Measurements from ENCODE around the gene SCN9A. TPM values are rescaled to one million over a fixed set of nuclear protein-coding genes. Genes with fewer than 3 reads are reported as not detected.

Gene SCN9A
- total and polyA plus RNA-seq, 2 of the 8 experiments (the other 6 are each of a cell fraction or from before 2014, with no cell fraction given), result 1.6 to 6.2 TPM

DNA sequence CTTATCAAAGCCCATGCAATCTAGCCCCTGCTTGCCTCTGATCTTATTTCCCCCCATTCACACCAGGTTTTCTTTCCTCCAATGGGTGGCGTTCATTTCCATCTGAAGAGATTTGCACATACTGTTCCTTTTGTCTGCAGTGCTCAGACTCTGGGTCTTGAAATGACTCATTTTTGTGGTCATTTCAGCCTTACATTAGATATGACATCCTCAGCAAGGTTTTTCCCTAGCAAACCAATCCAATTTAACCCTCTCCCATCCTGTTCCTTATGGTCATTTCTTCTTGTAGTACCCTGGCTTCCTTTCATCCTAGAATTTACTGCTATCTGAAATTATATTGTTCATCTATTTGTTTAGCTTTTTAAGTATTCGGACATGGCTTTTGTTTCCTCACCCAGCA is 205.4 kb downstream of the SCN9A start:
- no peak overlapping the region for H4K91ac ChIP-seq (replicated peaks; ENCODE audit: insufficient read length, low read length)
- no peaks in the 10 kb centered on the region for H3K79me1 ChIP-seq (ENCODE audit: low read depth, low read length)
- no peaks in the 10 kb centered on the region for H3K79me2 ChIP-seq (ENCODE audit: control insufficient read depth in 1 of 2, insufficient read depth in 2 of 2, low read length in 2 of 2)
- H3K4ac ChIP-seq (replicated peaks; ENCODE audit: insufficient read length, low read depth, low read length), result no peak overlapping the region
- no peak overlapping the region for H2BK120ac ChIP-seq (replicated peaks; ENCODE audit: low read depth, low read length)
- H3K27ac ChIP-seq (ENCODE audit: low read depth, low read length), result no peak overlapping the region
- no peak overlapping the region for H3K4me2 ChIP-seq (ENCODE audit: insufficient read depth in 1 of 2, low read depth in 2 of 2, low read length in 2 of 2)
- no peaks in the 10 kb centered on the region for H4K20me1 ChIP-seq (replicated peaks in 1 of 2; ENCODE audit: control insufficient read depth in 1 of 2, insufficient read depth in 2 of 2, low read length in 2 of 2)
- no peak overlapping the region for H3K23ac ChIP-seq (ENCODE audit: insufficient read length)
- H3K23me2 ChIP-seq (ENCODE audit: low read depth, low read length), result no peaks in the 10 kb centered on the region
- no peak overlapping the region for H3K9ac ChIP-seq (replicated peaks in 1 of 4; ENCODE audit: extremely low read depth in 1 of 4, low read depth in 3 of 4, low read length in 3 of 4)
- no peak overlapping the region for H3K14ac ChIP-seq (ENCODE audit: insufficient read length)
- H3K9me3 ChIP-seq (ENCODE audit: insufficient read depth in 2 of 2, low read depth in 1 of 2, low read length in 1 of 2), result no peaks in the 10 kb centered on the region
- no peak overlapping the region for H2AFZ ChIP-seq (ENCODE audit: low read length)
- no peak overlapping the region for H4K5ac ChIP-seq (ENCODE audit: insufficient read length, low read depth, low read length)
- H3K18ac ChIP-seq (ENCODE audit: extremely low read depth, low read length), result no peak overlapping the region
- no peak overlapping the region for H2BK5ac ChIP-seq (ENCODE audit: low read depth, low read length)
- H2BK12ac ChIP-seq (ENCODE audit: low read depth, low read length), result no peak overlapping the region
- H2AK5ac ChIP-seq (ENCODE audit: low read depth, low read length), result no peak overlapping the region
- POLR2A ChIA-PET (ENCODE audit: partially characterized antibody), result no interaction called here
- DNase-seq (ENCODE audit: low read depth in 1 of 2, low spot score in 2 of 2) (no peak), FAIRE-seq (no peak)
- H3K4me3 ChIP-seq (ENCODE audit: extremely low read depth in 1 of 4, insufficient read depth in 2 of 4, low read depth in 3 of 4, low read length in 4 of 4), result no peak overlapping the region
- WGBS, 2 experiments (ENCODE audit: extremely low coverage in 1 of 2, insufficient coverage in 1 of 2, insufficient read length in 1 of 2, insufficient replicate concordance in 2 of 2, low coverage in 1 of 2, low lambda C conversion rate in 2 of 2, missing lambda C conversion rate in 1 of 2), result 82% methylated on average over 2 of the region's 2 CpGs; no CpG with 5 or more reads in 1 of the 2 experiments
- no peaks in the 10 kb centered on the region for H3K4me1 ChIP-seq (replicated peaks in 1 of 4; ENCODE audit: control insufficient read depth in 3 of 4, insufficient read depth in 4 of 4, low read length in 3 of 4)
- H2BK15ac ChIP-seq (ENCODE audit: low read length), result no peak overlapping the region
- H3K36me3 ChIP-seq (ENCODE audit: control insufficient read depth in 2 of 4, insufficient read depth in 4 of 4, low read length in 3 of 4), result no peaks in the 10 kb centered on the region
- no peak overlapping the region for H3K56ac ChIP-seq (replicated peaks; ENCODE audit: insufficient read length, low read depth, low read length)
- CTCF ChIA-PET (ENCODE audit: partially characterized antibody), result interaction anchor here (0.8 kb wide), 1 partner anchor 113 kb away, joined by 3 read pairs; no protein-coding TSS in a partner anchor
- no peak overlapping the region for H2BK20ac ChIP-seq (ENCODE audit: low read length)
- no peak overlapping the region for H4K8ac ChIP-seq (ENCODE audit: extremely low read depth, insufficient read depth, low read length)
- H3K27me3 ChIP-seq (replicated peaks in 1 of 4; ENCODE audit: control insufficient read depth in 3 of 4, extremely low read depth in 1 of 4, insufficient read depth in 3 of 4, low read length in 3 of 4), result no peaks in the 10 kb centered on the region
- TF ChIP-seq BRCA1 (IDR thresholded peaks at IDR 0.05; ENCODE audit: low read depth, low read length), result no peak
- TF ChIP-seq RAD21 (IDR thresholded peaks at IDR 0.05 in 1 of 2, conservative IDR thresholded peaks at IDR 0.05 in 1 of 2; ENCODE audit: low read depth in 2 of 2, low read length in 2 of 2), result no peak
- TF ChIP-seq RFX5 (IDR thresholded peaks at IDR 0.05; ENCODE audit: borderline replicate concordance, low read depth, low read length), result no peak

All from H1 (cell line).